ENCODE results near the gene ACOT11. TPM values are rescaled to one million over a fixed set of nuclear protein-coding genes. Genes with fewer than 3 reads are reported as not detected.

Gene ACOT11
- total RNA-seq, 1 donor from 2014 or later: 3.1 TPM

GRCh38 chr1:54595956-54596498 lies 48.0 kb downstream of the ACOT11 start:
- H3K9me3 Mint-ChIP-seq: no peaks in the 10 kb centered on the region
- no peaks in the 10 kb centered on the region for H3K4me1 Mint-ChIP-seq
- TF ChIP-seq CTCF (conservative IDR thresholded peaks at IDR 0.05): no peak
- no peaks in the 10 kb centered on the region for H3K36me3 Mint-ChIP-seq (ENCODE audit: low read depth)
- no peak overlapping the region for H3K4me3 Mint-ChIP-seq
- DNase-seq (ENCODE audit: low read depth, low spot score): no peak
- H3K27me3 Mint-ChIP-seq (ENCODE audit: low read depth): no peaks in the 10 kb centered on the region
- H3K27ac Mint-ChIP-seq (ENCODE audit: unreplicated experiment): no peak overlapping the region

- no peaks in the 10 kb centered on the region for H3K4me1 Mint-ChIP-seq
- no peak for TF ChIP-seq CTCF (conservative IDR thresholded peaks at IDR 0.05)
- H3K4me3 Mint-ChIP-seq: no peak overlapping the region
- H3K36me3 Mint-ChIP-seq (ENCODE audit: low read depth): no peaks in the 10 kb centered on the region
- no peaks in the 10 kb centered on the region for H3K27me3 Mint-ChIP-seq (ENCODE audit: low read depth)
- DNase-seq (ENCODE audit: low read depth, low spot score): no peak
- no peak overlapping the region for H3K27ac Mint-ChIP-seq (ENCODE audit: unreplicated experiment)
- no peaks in the 10 kb centered on the region for H3K9me3 Mint-ChIP-seq
Observed at GRCh38 chr1:54596756-54597155, 48.7 kb downstream of the ACOT11 start.

GRCh38 chr1:54597455-54598030 lies 49.5 kb downstream of the ACOT11 start:
- no peak for DNase-seq (ENCODE audit: low read depth, low spot score)
- Mint-ChIP-seq H3K27me3 (ENCODE audit: low read depth) (no peaks in the 10 kb centered on the region), H3K9me3 (no peaks in the 10 kb centered on the region), H3K4me1 (no peaks in the 10 kb centered on the region), H3K27ac (ENCODE audit: unreplicated experiment) (peak overlapping the region; percentile 3), H3K4me3 (no peak overlapping the region), H3K36me3 (ENCODE audit: low read depth) (no peaks in the 10 kb centered on the region)
- TF ChIP-seq CTCF (conservative IDR thresholded peaks at IDR 0.05): no peak

GRCh38 chr1:54599211-54599823 lies 51.3 kb downstream of the ACOT11 start:
- no peak overlapping the region for H3K4me3 Mint-ChIP-seq
- no peak for TF ChIP-seq CTCF (conservative IDR thresholded peaks at IDR 0.05)
- no peaks in the 10 kb centered on the region for H3K27me3 Mint-ChIP-seq (ENCODE audit: low read depth)
- no peaks in the 10 kb centered on the region for H3K4me1 Mint-ChIP-seq
- H3K9me3 Mint-ChIP-seq: no peaks in the 10 kb centered on the region
- H3K27ac Mint-ChIP-seq (ENCODE audit: unreplicated experiment): no peak overlapping the region
- DNase-seq (ENCODE audit: low read depth, low spot score): no peak
- no peaks in the 10 kb centered on the region for H3K36me3 Mint-ChIP-seq (ENCODE audit: low read depth)

GRCh38 chr1:54600947-54601721 lies 53.1 kb downstream of the ACOT11 start:
- Mint-ChIP-seq H3K27me3 (ENCODE audit: low read depth) (no peaks in the 10 kb centered on the region), H3K36me3 (ENCODE audit: low read depth) (no peaks in the 10 kb centered on the region), H3K4me3 (no peak overlapping the region), H3K27ac (ENCODE audit: unreplicated experiment) (no peak overlapping the region), H3K9me3 (no peaks in the 10 kb centered on the region), H3K4me1 (no peaks in the 10 kb centered on the region)
- no peak for DNase-seq (ENCODE audit: low read depth, low spot score)
- TF ChIP-seq CTCF (conservative IDR thresholded peaks at IDR 0.05): no peak
